IMR-90 (cell line): Measurements from ENCODE around the gene HSFX4. TPM values are rescaled to one million over a fixed set of nuclear protein-coding genes. Genes with fewer than 3 reads are reported as not detected.

Source experiments
- ATAC-seq: fragments of 200-7000 bp; cut with Tn5 transposase; 2 replicates; pipeline ENCODE4 v1.9.1; 2020; ENCODE audit warnings: low read depth, mild to moderate bottlenecking, moderate library complexity
- BruUV-seq: library from RNA; stranded (reverse); fragments of 400-500 nt; replicated peaks from 2 replicates; lab custom pipeline; 2021; lab: Mats Ljungman, UMichigan
- CTCF ChIA-PET: fragments of 300-600 bp; formaldehyde crosslinking; extraction: SDS; loops from one replicate; lab custom pipeline; 2021; ENCODE audit warnings: antibody characterized with exemption; lab: Yijun Ruan, JAX
- POLR2A ChIA-PET: fragments of 300-600 bp; sonication (Branson Sonifier 250); formaldehyde crosslinking; loops from one replicate; lab custom pipeline; 2022; ENCODE audit warnings: antibody characterized with exemption; ENCODE audit not compliant: unreplicated experiment; lab: Charles Lee
- DNase-seq: peaks from one replicate; pipeline ENCODE4 v3.0.0; 2013
- H2AFZ ChIP-seq: replicated peaks from 2 replicates; pipeline ENCODE3; 2013; ENCODE audit warnings: low read length, mild to moderate bottlenecking; ENCODE audit not compliant: poor library complexity
- H2AK5ac ChIP-seq: 2 replicates; pipeline ENCODE4 v1.6.1; 2013; ENCODE audit warnings: low read depth, low read length, inconsistent platforms
- H2AK9ac ChIP-seq: replicated peaks from 2 replicates; pipeline ENCODE3; 2013; ENCODE audit warnings: mild to moderate bottlenecking, low read depth, low read length, moderate library complexity; ENCODE audit not compliant: poor library complexity
- H2BK120ac ChIP-seq: 2 replicates; pipeline ENCODE4 v1.6.1; 2013; ENCODE audit warnings: low read depth, low read length, inconsistent platforms
- H2BK15ac ChIP-seq: 3 replicates; pipeline ENCODE4 v1.6.1; 2013; ENCODE audit warnings: low read depth, low read length, inconsistent platforms
- H2BK20ac ChIP-seq: 2 replicates; pipeline ENCODE4 v1.6.1; 2013; ENCODE audit warnings: low read depth, mild to moderate bottlenecking, inconsistent platforms, low read length, moderate library complexity
- H2BK5ac ChIP-seq: 2 replicates; pipeline ENCODE4 v1.6.1; 2013; ENCODE audit warnings: mild to moderate bottlenecking, low read depth, low read length, inconsistent platforms; ENCODE audit not compliant: poor library complexity, severe bottlenecking
- H3K14ac ChIP-seq: replicated peaks from 2 replicates; pipeline ENCODE4 v1.6.1; 2013; ENCODE audit warnings: low read depth, low read length, inconsistent platforms
- H3K18ac ChIP-seq: 2 replicates; pipeline ENCODE4 v1.6.1; 2013; ENCODE audit warnings: low read depth, low read length, control low read depth
- H3K23ac ChIP-seq: 2 replicates; pipeline ENCODE4 v1.6.1; 2013; ENCODE audit warnings: low read depth, low read length, inconsistent platforms
- H3K27ac ChIP-seq: 2 replicates; pipeline ENCODE4 v1.5.1; 2013; ENCODE audit warnings: mild to moderate bottlenecking, control low read depth, low read length; ENCODE audit not compliant: insufficient read depth
- H3K27me3 ChIP-seq: 2 replicates; pipeline ENCODE4 v1.6.1; 2013; ENCODE audit warnings: low read length; ENCODE audit not compliant: control insufficient read depth, insufficient read depth
- H3K36me3 ChIP-seq: 2 replicates; pipeline ENCODE4 v1.6.1; 2013; ENCODE audit warnings: low read length, mixed read lengths; ENCODE audit not compliant: control insufficient read depth, insufficient read depth
- H3K4ac ChIP-seq: 2 replicates; pipeline ENCODE4 v1.6.1; 2013; ENCODE audit warnings: low read depth, low read length, inconsistent platforms
- H3K4me1 ChIP-seq: 2 replicates; pipeline ENCODE4 v1.6.1; 2013; ENCODE audit warnings: low read length, mixed read lengths; ENCODE audit not compliant: control insufficient read depth, insufficient read depth
- H3K4me2 ChIP-seq: 2 replicates; pipeline ENCODE4 v1.6.1; 2013; ENCODE audit warnings: low read depth, mild to moderate bottlenecking, control low read depth, low read length, moderate library complexity
- H3K4me3 ChIP-seq: 2 replicates; pipeline ENCODE4 v1.5.1; 2013; ENCODE audit warnings: low read depth, mild to moderate bottlenecking, control low read depth, low read length, moderate library complexity; ENCODE audit not compliant: insufficient read depth
- H3K56ac ChIP-seq: 2 replicates; pipeline ENCODE4 v1.6.1; 2013; ENCODE audit warnings: low read length, inconsistent platforms; ENCODE audit not compliant: insufficient read depth; ENCODE audit errors: extremely low read depth
- H3K79me1 ChIP-seq, 2 experiments: 2 replicates each; pipeline ENCODE4 v1.6.1; 2013; ENCODE audit warnings: low read length in 2 of 2, inconsistent platforms in 1 of 2, low read depth in 1 of 2
- H3K9ac ChIP-seq: 2 replicates; pipeline ENCODE4 v1.6.1; 2013; ENCODE audit warnings: low read depth, low read length, control low read depth
- H3K9me1 ChIP-seq: 2 replicates; pipeline ENCODE4 v1.6.1; 2013; ENCODE audit warnings: low read length, inconsistent platforms; ENCODE audit not compliant: insufficient read depth
- H3K9me3 ChIP-seq: 2 replicates; pipeline ENCODE4 v1.6.1; 2013; ENCODE audit warnings: low read length; ENCODE audit not compliant: control insufficient read depth, insufficient read depth
- H4K20me1 ChIP-seq: 2 replicates; pipeline ENCODE4 v1.6.1; 2013; ENCODE audit warnings: low read length, inconsistent platforms; ENCODE audit not compliant: insufficient read depth
- H4K5ac ChIP-seq: 2 replicates; pipeline ENCODE4 v1.6.1; 2013; ENCODE audit warnings: mild to moderate bottlenecking, low read depth, low read length, control low read depth
- H4K8ac ChIP-seq, 2 experiments: 2 replicates each; pipeline ENCODE4 v1.6.1; 2013; ENCODE audit warnings: low read depth in 2 of 2, low read length in 2 of 2, control low read depth in 1 of 2, inconsistent platforms in 1 of 2
- H4K91ac ChIP-seq: 2 replicates; pipeline ENCODE4 v1.6.1; 2013; ENCODE audit warnings: low read depth, low read length, inconsistent platforms; ENCODE audit not compliant: insufficient read depth
- BHLHE40 ChIP-seq: fragments of 150-350 bp; IDR thresholded peaks from 2 replicates; pipeline ENCODE4 v1.6.1; 2016; ENCODE audit warnings: mild to moderate bottlenecking, low read depth, low read length
- CHD1 ChIP-seq: IDR thresholded peaks from 2 replicates; pipeline ENCODE4 v1.6.1; 2012; ENCODE audit warnings: low read depth, low read length, improper control_type of control experiment
- POLR2A ChIP-seq: IDR thresholded peaks from 2 replicates; pipeline ENCODE4 v1.6.1; 2012; ENCODE audit warnings: mild to moderate bottlenecking, low read depth, low read length
- WGBS, 2 experiments: methylation state at CpG; one replicate each; pipeline versions ENCODE4 v1.1.5 to v1.1.7; 2013; ENCODE audit warnings: missing lambda C conversion rate in 2 of 2; ENCODE audit not compliant: insufficient read length in 1 of 2; ENCODE audit errors: extremely low coverage in 2 of 2; 5-methylcytosine and 5-hydroxymethylcytosine counted together
- dilution Hi-C: fragments of 300-500 bp; cut with HindIII; formaldehyde crosslinking; loops from one replicate; pipeline ENCODE4 v1.14.3; 2018; ENCODE audit warnings: low sequenced_read_pairs; ENCODE audit not compliant: unreplicated experiment
- in situ Hi-C: fragments of 300-500 bp; cut with MboI; formaldehyde crosslinking; loops from 3 replicates; pipeline ENCODE4 v1.14.3; 2019; ENCODE audit warnings: low sequenced_read_pairs, inconsistent platforms, mixed read lengths
- intact Hi-C: fragments of 100-400 bp; cut with micrococcal nuclease; formaldehyde crosslinking; loops from 2 replicates; pipeline ENCODE4 v1.10.0; 2022
- polyA plus RNA-seq, 3 experiments: library from polyadenylated mRNA; depleted of rRNA; stranded (reverse); fragments of >200 nt; gene quantifications; 2 replicates each; pipeline ENCODE4 v1.2.3, GENCODE V29; 2012; ENCODE audit warnings: low replicate concordance in 1 of 3
- total RNA-seq: library from RNA; depleted of rRNA; stranded (reverse); fragments of >200 nt; gene quantifications from 2 replicates; pipeline ENCODE4 v1.2.3, GENCODE V29; 2012

HSFX4 gene
- total and polyA plus RNA-seq, 2 of the 4 experiments (the other 2 are of a cell fraction), result not detected

DNA sequence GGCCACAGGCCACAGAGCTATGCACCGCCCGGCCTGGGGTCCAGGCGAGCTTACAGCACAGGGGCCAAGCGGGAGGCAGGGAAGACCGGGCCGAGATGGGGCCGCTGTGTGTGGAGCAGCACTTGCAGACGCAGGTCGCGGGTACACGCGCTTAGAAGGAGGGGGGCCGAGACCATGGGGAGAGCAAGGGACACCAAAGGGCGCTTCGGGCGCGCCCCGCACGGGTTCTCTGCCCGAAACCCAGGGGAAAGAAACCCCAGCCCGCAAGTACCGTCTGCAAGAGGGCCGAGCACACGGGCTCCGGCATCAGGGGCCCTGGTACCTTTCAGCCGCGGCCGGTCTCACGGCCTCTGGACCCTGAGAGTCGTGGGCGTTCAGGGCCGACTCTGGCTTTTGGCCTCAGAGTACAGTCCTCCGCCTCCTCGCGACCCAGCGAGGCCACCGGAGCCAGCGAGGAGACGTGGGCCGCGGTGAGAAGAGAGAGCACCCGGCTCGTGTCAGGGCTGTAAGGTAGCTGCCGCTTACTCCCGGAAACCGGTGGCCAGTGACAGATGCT lies 8.6 kb downstream of the HSFX4 start:
- H3K23ac ChIP-seq, result 0 out of 2 replicates have a peak overlapping the region, but pooled peaks have one; percentile 24
- no peak overlapping the region for H2BK120ac ChIP-seq
- H3K9me1 ChIP-seq, result no peaks in the 10 kb centered on the region
- peak overlapping the region; percentile 68 for H2AK5ac ChIP-seq
- H2AK9ac ChIP-seq, result peak overlapping the region; percentile 94
- peak overlapping the region; percentile 82 for H3K4me3 ChIP-seq
- in situ Hi-C loops (no loop called here), intact Hi-C loops (loop anchor here (10.0 kb wide), 1 partner anchor 1047 kb away; the partner anchor contains the start of gene HMGB3), dilution Hi-C loops (no loop called here)
- peak overlapping the region in 1 of 2 experiments; percentile 67; a peak in 1 of 4 replicates for H4K8ac ChIP-seq
- peak overlapping the region; percentile 82 for H3K4ac ChIP-seq
- H3K79me1 ChIP-seq, result no peaks in the 10 kb centered on the region; a peak in 1 of 4 replicates
- 0 out of 2 replicates have a peak overlapping the region, but pooled peaks have one; percentile 67 for H3K14ac ChIP-seq
- no peak overlapping the region for H3K18ac ChIP-seq
- 0 out of 2 replicates have a peak overlapping the region, but pooled peaks have one; percentile 18 for H3K56ac ChIP-seq
- H4K91ac ChIP-seq, result no peak overlapping the region
- TF ChIP-seq POLR2A, result peak; percentile 89
- 0 out of 2 replicates have a peak, but pooled peaks have one; percentile 51 for TF ChIP-seq CHD1
- no peak for TF ChIP-seq BHLHE40
- ATAC-seq, result no peak
- H3K9me3 ChIP-seq, result no peaks in the 10 kb centered on the region
- H2BK20ac ChIP-seq, result no peak overlapping the region
- H4K20me1 ChIP-seq, result no peaks in the 10 kb centered on the region
- H3K9ac ChIP-seq, result peak overlapping the region; percentile 73
- peak; percentile 0 for DNase-seq
- H4K5ac ChIP-seq, result no peak overlapping the region
- no peak overlapping the region for H2BK15ac ChIP-seq
- peak overlapping the region; percentile 67 for H2BK5ac ChIP-seq
- ChIA-PET POLR2A (no interaction called here), CTCF (interaction anchor here (1.1 kb wide), 1 partner anchor 34 kb away, joined by 3 read pairs; no protein-coding TSS in a partner anchor)
- H3K36me3 ChIP-seq, result peaks cover 7% of the 10 kb centered on the region; the same call in 1 of the 2 replicates
- BruUV-seq, result TSS peak; percentile 69
- H3K27me3 ChIP-seq, result no peaks in the 10 kb centered on the region
- H3K27ac ChIP-seq, result peak overlapping the region; percentile 78
- WGBS, 2 experiments, result 54% methylated on average over 30 of the region's 46 CpGs; no CpG with 5 or more reads in 1 of the 2 experiments
- no peaks in the 10 kb centered on the region for H3K4me1 ChIP-seq
- peak overlapping the region; percentile 90 for H2AFZ ChIP-seq
- H3K4me2 ChIP-seq, result peak overlapping the region; percentile 91
